Measurements from ENCODE around the gene AQP6. TPM values are rescaled to one million over a fixed set of nuclear protein-coding genes. Genes with fewer than 3 reads are reported as not detected.

Gene AQP6
- total RNA-seq, 4 donors from 2014 or later: not detected

DNA sequence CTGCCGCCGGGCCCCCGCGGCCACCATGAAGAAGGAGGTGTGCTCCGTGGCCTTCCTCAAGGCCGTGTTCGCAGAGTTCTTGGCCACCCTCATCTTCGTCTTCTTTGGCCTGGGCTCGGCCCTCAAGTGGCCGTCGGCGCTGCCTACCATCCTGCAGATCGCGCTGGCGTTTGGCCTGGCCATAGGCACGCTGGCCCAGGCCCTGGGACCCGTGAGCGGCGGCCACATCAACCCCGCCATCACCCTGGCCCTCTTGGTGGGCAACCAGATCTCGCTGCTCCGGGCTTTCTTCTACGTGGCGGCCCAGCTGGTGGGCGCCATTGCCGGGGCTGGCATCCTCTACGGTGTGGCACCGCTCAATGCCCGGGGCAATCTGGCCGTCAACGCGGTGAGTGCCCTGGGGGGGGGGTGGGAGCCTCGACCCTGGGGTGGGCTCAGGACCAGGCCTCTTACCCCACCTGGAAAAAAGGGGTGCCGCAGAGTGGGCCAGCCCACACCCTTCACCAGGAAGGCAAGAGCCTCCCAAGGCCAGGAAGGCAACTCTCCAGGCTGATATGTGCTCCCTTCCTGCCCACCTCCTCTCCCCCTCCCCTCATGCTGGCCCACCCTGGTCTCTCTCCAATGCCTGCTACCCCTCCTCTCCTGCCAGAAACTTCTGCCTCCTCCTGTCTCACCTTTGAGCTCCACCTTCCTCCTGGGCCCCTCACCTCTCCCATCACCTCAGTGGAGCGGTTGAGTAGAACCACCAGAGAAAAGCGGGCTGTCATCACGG, 10.6 kb upstream of the AQP6 start:
- 68% methylated on average over 26 of the region's 37 CpGs for WGBS
- Histone ChIP-seq H3K27ac (peak overlapping the region; percentile 40), H3K36me3 (no peaks in the 10 kb centered on the region), H3K27me3 (peaks cover 37% of the 10 kb centered on the region), H3K4me1 (peaks cover 24% of the 10 kb centered on the region), H3K4me3 (peak overlapping the region; percentile 48), H3K9me3 (no peaks in the 10 kb centered on the region)
- DNase-seq (ENCODE audit: low spot score in 2 of 2): no peak
- TF ChIP-seq POLR2A (IDR thresholded peaks at IDR 0.05): no peak
- no peak for TF ChIP-seq POLR2AphosphoS5 (IDR thresholded peaks at IDR 0.05)
- TF ChIP-seq EP300 (IDR thresholded peaks at IDR 0.05): no peak
- TF ChIP-seq, protein P1, sequence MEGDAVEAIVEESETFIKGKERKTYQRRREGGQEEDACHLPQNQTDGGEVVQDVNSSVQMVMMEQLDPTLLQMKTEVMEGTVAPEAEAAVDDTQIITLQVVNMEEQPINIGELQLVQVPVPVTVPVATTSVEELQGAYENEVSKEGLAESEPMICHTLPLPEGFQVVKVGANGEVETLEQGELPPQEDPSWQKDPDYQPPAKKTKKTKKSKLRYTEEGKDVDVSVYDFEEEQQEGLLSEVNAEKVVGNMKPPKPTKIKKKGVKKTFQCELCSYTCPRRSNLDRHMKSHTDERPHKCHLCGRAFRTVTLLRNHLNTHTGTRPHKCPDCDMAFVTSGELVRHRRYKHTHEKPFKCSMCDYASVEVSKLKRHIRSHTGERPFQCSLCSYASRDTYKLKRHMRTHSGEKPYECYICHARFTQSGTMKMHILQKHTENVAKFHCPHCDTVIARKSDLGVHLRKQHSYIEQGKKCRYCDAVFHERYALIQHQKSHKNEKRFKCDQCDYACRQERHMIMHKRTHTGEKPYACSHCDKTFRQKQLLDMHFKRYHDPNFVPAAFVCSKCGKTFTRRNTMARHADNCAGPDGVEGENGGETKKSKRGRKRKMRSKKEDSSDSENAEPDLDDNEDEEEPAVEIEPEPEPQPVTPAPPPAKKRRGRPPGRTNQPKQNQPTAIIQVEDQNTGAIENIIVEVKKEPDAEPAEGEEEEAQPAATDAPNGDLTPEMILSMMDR (IDR thresholded peaks at IDR 0.05): no peak

DNA sequence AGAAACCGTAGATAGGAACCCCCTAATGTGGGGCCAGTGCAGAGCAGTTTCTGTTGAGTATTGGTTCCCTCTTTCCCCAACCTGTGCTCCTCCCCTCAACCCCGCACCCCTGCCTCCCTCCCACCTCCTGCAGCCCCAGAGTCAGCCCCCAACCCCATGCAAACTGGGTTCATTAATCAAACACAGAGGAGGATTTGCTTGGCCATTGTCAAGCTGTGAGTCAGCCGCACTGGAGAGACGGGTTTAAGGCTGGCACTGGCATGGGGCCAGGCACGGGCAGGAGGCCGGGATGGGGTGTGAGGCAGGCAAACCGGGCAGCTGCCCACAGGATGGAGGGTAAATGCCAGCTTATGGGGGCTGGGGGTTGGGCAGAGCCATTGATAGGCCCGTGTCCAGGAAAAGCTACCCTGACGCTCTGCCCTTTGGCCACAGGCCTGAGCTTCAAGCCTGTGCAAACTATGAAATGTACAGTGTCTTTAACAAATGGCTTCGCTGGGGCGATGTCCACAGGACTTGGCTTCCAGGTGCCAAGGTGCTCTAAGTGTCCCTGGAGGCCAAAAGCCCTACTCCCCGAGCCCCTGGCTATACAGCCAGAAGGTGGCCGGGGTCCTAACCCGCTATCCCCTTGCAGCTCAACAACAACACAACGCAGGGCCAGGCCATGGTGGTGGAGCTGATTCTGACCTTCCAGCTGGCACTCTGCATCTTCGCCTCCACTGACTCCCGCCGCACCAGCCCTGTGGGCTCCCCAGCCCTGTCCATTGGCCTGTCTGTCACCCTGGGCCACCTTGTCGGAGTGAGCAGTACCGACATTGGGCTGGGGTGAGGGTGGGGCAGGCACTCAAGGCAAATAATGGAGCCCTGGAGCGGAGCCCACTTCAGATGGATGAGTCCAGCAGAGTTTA, 9.6 kb upstream of the AQP6 start:
- Histone ChIP-seq H3K4me1 (peaks cover 32% of the 10 kb centered on the region), H3K27ac (peak overlapping the region; percentile 40), H3K27me3 (peaks cover 41% of the 10 kb centered on the region), H3K36me3 (no peaks in the 10 kb centered on the region), H3K4me3 (peak overlapping the region; percentile 48), H3K9me3 (no peaks in the 10 kb centered on the region)
- 38% methylated on average over 11 of the region's 21 CpGs for WGBS
- DNase-seq (ENCODE audit: low spot score in 2 of 2): no peak
- TF ChIP-seq EP300 (IDR thresholded peaks at IDR 0.05) (no peak), POLR2AphosphoS5 (IDR thresholded peaks at IDR 0.05) (no peak), POLR2A (IDR thresholded peaks at IDR 0.05) (no peak)
- TF ChIP-seq, protein P1 (IDR thresholded peaks at IDR 0.05): no peak

DNA sequence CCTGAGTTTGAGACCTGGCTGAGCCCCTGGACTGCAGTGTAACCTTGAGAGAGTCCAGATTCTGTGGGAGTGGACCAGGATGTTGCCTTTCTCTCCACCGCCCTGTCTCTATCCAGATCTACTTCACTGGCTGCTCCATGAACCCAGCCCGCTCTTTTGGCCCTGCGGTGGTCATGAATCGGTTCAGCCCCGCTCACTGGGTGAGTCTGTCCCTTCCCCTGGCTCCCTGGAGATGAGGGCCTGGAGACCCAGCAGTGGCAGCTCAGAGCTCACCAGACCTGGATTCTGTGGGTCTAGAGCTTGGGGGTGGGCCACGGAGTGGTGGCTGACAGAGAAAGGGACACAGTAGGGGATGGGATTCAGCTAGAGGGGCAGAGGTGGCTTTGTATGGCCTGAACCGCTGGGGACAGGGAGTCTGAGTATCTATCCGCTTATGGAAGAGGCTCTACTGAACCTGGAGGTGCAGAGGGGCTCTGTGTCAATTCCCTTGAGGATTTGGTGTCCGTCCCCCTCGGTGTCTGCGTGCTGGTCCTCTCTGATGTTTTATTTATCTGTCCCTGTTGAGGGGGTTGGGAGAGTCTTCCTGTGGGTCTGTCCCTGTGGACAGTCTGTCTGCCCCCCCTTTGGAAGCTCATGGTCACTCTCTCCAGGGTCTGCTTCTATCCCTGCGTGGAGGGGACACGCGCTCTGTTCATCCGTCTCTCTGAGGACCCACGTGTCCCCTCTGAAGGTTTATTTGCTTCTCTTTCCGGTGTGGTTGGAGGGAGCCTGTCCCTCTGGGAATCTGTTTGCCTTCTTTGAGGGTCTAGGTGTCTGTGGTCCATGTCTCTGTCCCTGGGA, 8.6 kb upstream of the AQP6 start:
- peak overlapping the region; percentile 48 for H3K4me3 ChIP-seq
- TF ChIP-seq POLR2AphosphoS5 (IDR thresholded peaks at IDR 0.05) (no peak), POLR2A (IDR thresholded peaks at IDR 0.05) (no peak), EP300 (IDR thresholded peaks at IDR 0.05) (no peak)
- TF ChIP-seq, protein P1 (IDR thresholded peaks at IDR 0.05): no peak
- H3K27ac ChIP-seq: no peak overlapping the region
- H3K27me3 ChIP-seq: peaks cover 47% of the 10 kb centered on the region
- 84% methylated on average over 14 of the region's 17 CpGs for WGBS
- no peaks in the 10 kb centered on the region for H3K9me3 ChIP-seq
- peaks cover 32% of the 10 kb centered on the region for H3K4me1 ChIP-seq
- no peaks in the 10 kb centered on the region for H3K36me3 ChIP-seq
- DNase-seq (ENCODE audit: low spot score in 2 of 2): no peak

DNA sequence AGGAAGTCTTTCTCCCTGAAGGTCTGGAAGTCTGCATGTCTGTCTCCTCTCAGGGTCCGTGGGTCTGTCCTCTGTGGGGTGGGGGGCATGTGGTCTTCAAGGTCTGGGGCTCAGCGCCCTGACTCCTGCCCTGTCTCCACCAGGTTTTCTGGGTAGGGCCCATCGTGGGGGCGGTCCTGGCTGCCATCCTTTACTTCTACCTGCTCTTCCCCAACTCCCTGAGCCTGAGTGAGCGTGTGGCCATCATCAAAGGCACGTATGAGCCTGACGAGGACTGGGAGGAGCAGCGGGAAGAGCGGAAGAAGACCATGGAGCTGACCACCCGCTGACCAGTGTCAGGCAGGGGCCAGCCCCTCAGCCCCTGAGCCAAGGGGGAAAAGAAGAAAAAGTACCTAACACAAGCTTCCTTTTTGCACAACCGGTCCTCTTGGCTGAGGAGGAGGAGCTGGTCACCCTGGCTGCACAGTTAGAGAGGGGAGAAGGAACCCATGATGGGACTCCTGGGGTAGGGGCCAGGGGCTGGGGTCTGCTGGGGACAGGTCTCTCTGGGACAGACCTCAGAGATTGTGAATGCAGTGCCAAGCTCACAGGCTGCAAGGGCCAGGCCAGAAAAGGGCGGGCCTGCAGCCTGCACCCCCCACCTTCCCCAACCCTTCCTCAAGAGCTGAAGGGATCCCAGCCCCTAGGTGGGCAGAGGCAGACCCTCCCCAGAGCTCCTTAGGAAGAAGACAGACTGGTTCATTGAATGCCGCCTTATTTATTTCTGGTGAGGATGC, 7.7 kb upstream of the AQP6 start:
- 68% methylated on average over 10 of the region's 13 CpGs for WGBS
- H3K27ac ChIP-seq: no peak overlapping the region
- TF ChIP-seq EP300 (IDR thresholded peaks at IDR 0.05) (no peak), POLR2AphosphoS5 (IDR thresholded peaks at IDR 0.05) (no peak), POLR2A (IDR thresholded peaks at IDR 0.05) (no peak)
- TF ChIP-seq, protein P1 (IDR thresholded peaks at IDR 0.05): no peak
- H3K4me1 ChIP-seq: peaks cover 29% of the 10 kb centered on the region
- no peak for DNase-seq (ENCODE audit: low spot score in 2 of 2)
- H3K4me3 ChIP-seq: peak overlapping the region; percentile 48
- no peaks in the 10 kb centered on the region for H3K9me3 ChIP-seq
- H3K27me3 ChIP-seq: peaks cover 45% of the 10 kb centered on the region
- H3K36me3 ChIP-seq: no peaks in the 10 kb centered on the region
